ENCODE measurements around the gene CFTR. TPM values are rescaled to one million over a fixed set of nuclear protein-coding genes. Genes with fewer than 3 reads are reported as not detected.
"Not testable (repeated sequence)": the region's sequence is repeated elsewhere in the genome, so short reads cannot be mapped to it uniquely, and the experiment has no call there.

Gene CFTR
- total and polyA plus RNA-seq, 2 of the 4 experiments (the other 2 are of a cell fraction) = 0.18 to 0.21 TPM

GRCh38 chr7:117460815-117461214 is 19.0 kb upstream of the CFTR start:
- H4K8ac ChIP-seq (ENCODE audit: low read depth in 2 of 2, low read length in 2 of 2); H3K9me1 ChIP-seq (ENCODE audit: insufficient read depth, low read length); H2AFZ ChIP-seq (replicated peaks; ENCODE audit: low read length, poor library complexity); H3K79me1 ChIP-seq (ENCODE audit: low read depth in 1 of 2, low read length in 2 of 2); H4K20me1 ChIP-seq (ENCODE audit: insufficient read depth, low read length); ATAC-seq (ENCODE audit: low read depth); H2BK20ac ChIP-seq (ENCODE audit: low read depth, low read length); H4K91ac ChIP-seq (ENCODE audit: insufficient read depth, low read depth, low read length); H3K18ac ChIP-seq (ENCODE audit: low read depth, low read length); in situ Hi-C loops (cut with MboI; ENCODE audit: low sequenced_read_pairs); BruUV-seq (replicated peaks); H2BK15ac ChIP-seq (ENCODE audit: low read depth, low read length); H2AK5ac ChIP-seq (ENCODE audit: low read depth, low read length); H3K4ac ChIP-seq (ENCODE audit: low read depth, low read length); H3K4me1 ChIP-seq (ENCODE audit: control insufficient read depth, insufficient read depth, low read length); DNase-seq; H3K23ac ChIP-seq (ENCODE audit: low read depth, low read length); H2BK120ac ChIP-seq (ENCODE audit: low read depth, low read length); H3K36me3 ChIP-seq (ENCODE audit: control insufficient read depth, insufficient read depth, low read length); H3K56ac ChIP-seq (ENCODE audit: extremely low read depth, insufficient read depth, low read length); CTCF ChIA-PET; H3K4me2 ChIP-seq (ENCODE audit: low read depth, low read length); POLR2A ChIA-PET (ENCODE audit: unreplicated experiment); dilution Hi-C loops (cut with HindIII; ENCODE audit: low sequenced_read_pairs, unreplicated experiment); H2AK9ac ChIP-seq (replicated peaks; ENCODE audit: low read depth, low read length, poor library complexity); H2BK5ac ChIP-seq (ENCODE audit: low read depth, low read length, poor library complexity, severe bottlenecking); H3K9me3 ChIP-seq (ENCODE audit: control insufficient read depth, insufficient read depth, low read length); H3K4me3 ChIP-seq (ENCODE audit: insufficient read depth, low read depth, low read length); H3K14ac ChIP-seq (replicated peaks; ENCODE audit: low read depth, low read length); H3K9ac ChIP-seq (ENCODE audit: low read depth, low read length); H3K27ac ChIP-seq (ENCODE audit: insufficient read depth, low read length); H4K5ac ChIP-seq (ENCODE audit: low read depth, low read length); intact Hi-C loops (cut with micrococcal nuclease); H3K27me3 ChIP-seq (ENCODE audit: control insufficient read depth, insufficient read depth, low read length): not testable (repeated sequence)
- no CpG with 5 or more reads among the region's 4 CpGs for WGBS, 2 experiments (ENCODE audit: extremely low coverage in 2 of 2, insufficient read length in 1 of 2)
